ENCODE measurements around the gene EZH1.

DNA sequence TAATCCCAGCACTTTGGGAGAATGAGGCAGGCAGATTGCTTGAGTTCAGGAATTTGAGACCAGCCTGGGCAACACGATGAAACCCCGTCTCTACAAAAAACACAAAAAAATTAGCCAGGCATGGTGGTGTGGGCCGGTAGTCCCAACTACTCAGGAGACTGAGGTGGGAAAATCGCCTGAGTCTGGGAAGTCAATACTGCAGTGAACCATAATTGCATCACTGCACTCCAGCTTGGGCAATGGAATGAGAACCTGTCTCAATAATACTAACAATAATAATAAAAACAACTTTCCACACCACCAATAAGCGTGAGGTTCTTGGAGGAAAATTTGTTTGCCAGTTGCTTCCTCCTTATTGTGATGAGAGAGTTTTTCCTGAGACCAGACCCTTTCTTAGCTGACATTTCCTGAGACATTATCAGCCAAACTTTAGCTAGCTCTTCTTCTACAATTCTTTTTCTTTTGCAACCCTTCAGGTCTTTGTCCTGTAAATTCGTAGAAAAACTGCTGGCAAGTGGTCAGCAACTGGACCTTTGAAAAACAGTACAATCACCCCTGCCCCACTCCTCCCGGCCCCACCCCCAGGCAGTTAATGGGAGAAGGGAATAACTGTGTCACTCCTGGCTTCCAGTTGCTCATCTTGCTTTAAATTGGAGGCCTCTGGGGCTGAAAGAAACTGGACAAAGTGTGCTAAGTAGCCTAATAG, 3.5 kb upstream of the EZH1 start:
- TF ChIP-seq BACH2 (CRISPR knock-in tag; IDR thresholded peaks at IDR 0.05; ENCODE audit: borderline replicate concordance) (no peak), TCF4 (CRISPR knock-in tag; IDR thresholded peaks at IDR 0.05; ENCODE audit: borderline replicate concordance) (no peak), ZNF565 (CRISPR knock-in tag; conservative IDR thresholded peaks at IDR 0.05; ENCODE audit: low read depth) (no peak), CREB5 (CRISPR knock-in tag; IDR thresholded peaks at IDR 0.05; ENCODE audit: low read depth) (no peak), ARNTL (CRISPR knock-in tag; IDR thresholded peaks at IDR 0.05; ENCODE audit: borderline replicate concordance, low read depth) (no peak), POU6F1 (CRISPR knock-in tag; IDR thresholded peaks at IDR 0.05; ENCODE audit: borderline replicate concordance, low read depth) (no peak), ISL1 (CRISPR knock-in tag; IDR thresholded peaks at IDR 0.05) (no peak), RARB (CRISPR knock-in tag; IDR thresholded peaks at IDR 0.05) (no peak), PPARA (CRISPR knock-in tag; IDR thresholded peaks at IDR 0.05; ENCODE audit: borderline replicate concordance) (no peak), ZNF70 (CRISPR knock-in tag; IDR thresholded peaks at IDR 0.05) (no peak), ESRRG (CRISPR knock-in tag; IDR thresholded peaks at IDR 0.05) (no peak), PATZ1 (CRISPR knock-in tag; IDR thresholded peaks at IDR 0.05; ENCODE audit: borderline replicate concordance) (no peak)
- TF ChIP-seq, protein P1, sequence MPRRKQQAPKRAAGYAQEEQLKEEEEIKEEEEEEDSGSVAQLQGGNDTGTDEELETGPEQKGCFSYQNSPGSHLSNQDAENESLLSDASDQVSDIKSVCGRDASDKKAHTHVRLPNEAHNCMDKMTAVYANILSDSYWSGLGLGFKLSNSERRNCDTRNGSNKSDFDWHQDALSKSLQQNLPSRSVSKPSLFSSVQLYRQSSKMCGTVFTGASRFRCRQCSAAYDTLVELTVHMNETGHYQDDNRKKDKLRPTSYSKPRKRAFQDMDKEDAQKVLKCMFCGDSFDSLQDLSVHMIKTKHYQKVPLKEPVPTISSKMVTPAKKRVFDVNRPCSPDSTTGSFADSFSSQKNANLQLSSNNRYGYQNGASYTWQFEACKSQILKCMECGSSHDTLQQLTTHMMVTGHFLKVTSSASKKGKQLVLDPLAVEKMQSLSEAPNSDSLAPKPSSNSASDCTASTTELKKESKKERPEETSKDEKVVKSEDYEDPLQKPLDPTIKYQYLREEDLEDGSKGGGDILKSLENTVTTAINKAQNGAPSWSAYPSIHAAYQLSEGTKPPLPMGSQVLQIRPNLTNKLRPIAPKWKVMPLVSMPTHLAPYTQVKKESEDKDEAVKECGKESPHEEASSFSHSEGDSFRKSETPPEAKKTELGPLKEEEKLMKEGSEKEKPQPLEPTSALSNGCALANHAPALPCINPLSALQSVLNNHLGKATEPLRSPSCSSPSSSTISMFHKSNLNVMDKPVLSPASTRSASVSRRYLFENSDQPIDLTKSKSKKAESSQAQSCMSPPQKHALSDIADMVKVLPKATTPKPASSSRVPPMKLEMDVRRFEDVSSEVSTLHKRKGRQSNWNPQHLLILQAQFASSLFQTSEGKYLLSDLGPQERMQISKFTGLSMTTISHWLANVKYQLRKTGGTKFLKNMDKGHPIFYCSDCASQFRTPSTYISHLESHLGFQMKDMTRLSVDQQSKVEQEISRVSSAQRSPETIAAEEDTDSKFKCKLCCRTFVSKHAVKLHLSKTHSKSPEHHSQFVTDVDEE (CRISPR knock-in tag; IDR thresholded peaks at IDR 0.05), result no peak

Data from SK-N-SH treated with all-trans-retinoic acid at 6 μM for 48 hours (cell line).